ENCODE measurements around the gene PRAMEF1.
"Not testable (repeated sequence)": the region's sequence is repeated elsewhere in the genome, so short reads cannot be mapped to it uniquely, and the experiment has no call there.

PRAMEF1 gene, protein sequence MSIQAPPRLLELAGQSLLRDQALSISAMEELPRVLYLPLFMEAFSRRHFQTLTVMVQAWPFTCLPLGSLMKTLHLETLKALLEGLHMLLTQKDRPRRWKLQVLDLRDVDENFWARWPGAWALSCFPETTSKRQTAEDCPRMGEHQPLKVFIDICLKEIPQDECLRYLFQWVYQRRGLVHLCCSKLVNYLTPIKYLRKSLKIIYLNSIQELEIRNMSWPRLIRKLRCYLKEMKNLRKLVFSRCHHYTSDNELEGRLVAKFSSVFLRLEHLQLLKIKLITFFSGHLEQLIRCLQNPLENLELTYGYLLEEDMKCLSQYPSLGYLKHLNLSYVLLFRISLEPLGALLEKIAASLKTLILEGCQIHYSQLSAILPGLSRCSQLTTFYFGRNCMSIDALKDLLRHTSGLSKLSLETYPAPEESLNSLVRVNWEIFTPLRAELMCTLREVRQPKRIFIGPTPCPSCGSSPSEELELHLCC

DNA sequence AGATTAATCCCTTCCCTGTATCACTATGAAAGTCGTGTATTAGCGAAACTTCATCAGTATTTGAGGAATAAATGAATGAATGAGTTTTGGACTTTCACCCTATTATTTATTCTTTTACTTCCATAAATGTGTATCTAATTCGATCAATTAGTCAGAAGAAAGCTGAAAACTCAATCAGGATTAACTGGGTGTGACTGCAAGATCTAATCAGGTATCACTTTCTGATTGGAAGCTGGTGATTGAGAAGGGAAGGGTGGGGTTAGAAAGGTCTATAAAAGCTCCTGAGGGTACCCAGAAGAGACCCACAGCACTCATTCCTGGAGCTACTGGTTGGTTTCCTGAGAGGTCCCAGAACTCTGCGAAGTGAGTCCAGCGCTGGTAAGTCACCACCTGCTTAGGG lies at the start of gene PRAMEF1:
Gene PRAMEF1 (plus strand): TSS at position 301 of the 400 bp plus-strand sequence. CDS start 1,831 bp downstream, outside the sequence.
- DNase-seq, result not testable (repeated sequence)

GRCh38 chr1:12741946-12742345 lies 49.3 kb upstream of the PRAMEF1 start:
- DNase-seq, result no peak

DNA sequence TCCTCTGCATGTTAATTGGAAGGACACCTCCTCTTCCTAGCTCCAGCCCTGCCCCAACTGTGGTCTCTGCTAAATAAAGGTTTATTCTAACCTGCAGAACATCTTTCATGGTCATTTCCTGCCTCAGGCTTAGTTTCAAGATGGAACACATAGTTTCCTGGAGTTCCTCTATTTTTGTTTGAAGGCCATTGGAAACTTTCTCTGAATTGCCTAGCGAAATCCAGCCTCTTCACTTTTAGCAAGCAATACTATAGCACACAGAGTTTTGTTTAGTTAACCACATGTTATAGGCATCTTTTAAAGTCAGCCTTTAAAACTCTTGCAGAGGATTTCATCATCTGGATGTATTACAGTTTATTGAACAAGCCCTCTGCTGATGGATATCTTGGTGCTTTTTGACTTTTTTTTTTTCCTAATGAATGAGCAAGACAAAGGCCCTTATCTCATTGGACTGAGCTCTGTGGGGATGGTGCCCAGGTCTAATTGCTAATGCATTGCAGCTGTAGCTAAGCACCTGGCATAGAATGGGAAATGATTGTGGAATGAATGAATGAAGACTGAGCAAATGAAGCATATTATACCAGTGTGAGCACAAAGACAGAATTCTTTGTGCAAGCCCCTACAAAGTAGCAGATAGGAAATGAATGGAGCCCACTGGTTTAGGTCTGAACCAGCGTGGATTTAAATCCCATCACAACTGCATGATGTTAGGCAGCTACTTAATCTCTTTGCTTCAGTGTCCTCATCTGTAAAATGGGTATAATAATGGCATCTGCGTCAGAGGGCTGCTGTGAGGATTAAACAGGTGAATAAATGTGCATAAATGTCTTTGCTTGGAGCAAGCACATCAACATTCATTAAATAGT lies 45.8 kb upstream of the PRAMEF1 start:
- no peak for DNase-seq

GRCh38 chr1:12745992-12746323 lies 45.2 kb upstream of the PRAMEF1 start, which contains the start of gene CFAP107:
Gene CFAP107 (plus strand): TSS chr1:12746200. CDS start chr1:12746431, 231 bp downstream.
- DNase-seq, result peak; percentile 61

DNA sequence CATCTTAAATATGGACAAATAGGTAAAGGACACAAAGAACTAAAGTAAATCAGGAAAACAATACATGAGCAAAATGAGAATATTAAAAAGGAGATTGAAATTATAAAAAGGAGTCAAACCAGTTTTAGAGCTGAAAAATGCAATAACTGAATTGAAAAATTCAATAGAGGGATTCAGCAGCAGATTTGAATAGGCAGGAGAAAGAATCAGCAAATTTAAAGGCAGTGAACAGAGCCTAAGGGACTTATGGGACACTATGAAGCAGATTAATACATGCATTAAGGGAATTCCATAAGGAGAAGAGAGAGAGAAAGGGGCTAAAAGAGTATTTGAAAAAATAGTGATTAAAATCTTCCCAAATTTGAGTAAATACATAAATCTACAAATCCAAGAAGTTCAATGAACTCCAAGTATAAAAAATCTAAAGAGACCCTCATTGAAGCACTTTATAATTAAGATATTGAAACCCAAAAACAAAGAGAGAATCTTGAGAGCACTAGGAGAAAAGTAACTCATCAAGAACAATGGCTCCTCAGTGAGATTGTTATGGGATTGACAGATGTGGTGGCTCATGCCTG lies 42.3 kb upstream of the PRAMEF1 start:
- no peak for DNase-seq

DNA sequence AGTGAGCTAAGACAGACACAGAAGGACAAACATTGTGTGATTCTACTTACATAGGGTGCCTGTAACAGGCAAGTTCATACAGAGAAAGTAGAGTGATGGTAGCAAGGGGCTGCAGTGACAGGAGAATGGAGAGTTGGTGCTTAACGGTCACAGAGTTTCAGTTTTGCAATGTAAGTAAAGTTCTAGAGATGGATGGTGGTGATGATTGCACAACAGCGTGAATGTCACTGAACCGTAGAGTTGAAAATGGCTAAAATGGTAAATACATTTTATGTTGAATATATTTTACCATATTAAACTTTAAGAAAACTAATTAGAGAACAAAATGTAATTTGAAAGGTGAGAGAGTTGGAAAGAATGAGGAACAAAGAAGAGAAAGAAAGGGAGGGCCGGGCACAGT lies 36.5 kb upstream of the PRAMEF1 start:
- DNase-seq, result no peak

DNA sequence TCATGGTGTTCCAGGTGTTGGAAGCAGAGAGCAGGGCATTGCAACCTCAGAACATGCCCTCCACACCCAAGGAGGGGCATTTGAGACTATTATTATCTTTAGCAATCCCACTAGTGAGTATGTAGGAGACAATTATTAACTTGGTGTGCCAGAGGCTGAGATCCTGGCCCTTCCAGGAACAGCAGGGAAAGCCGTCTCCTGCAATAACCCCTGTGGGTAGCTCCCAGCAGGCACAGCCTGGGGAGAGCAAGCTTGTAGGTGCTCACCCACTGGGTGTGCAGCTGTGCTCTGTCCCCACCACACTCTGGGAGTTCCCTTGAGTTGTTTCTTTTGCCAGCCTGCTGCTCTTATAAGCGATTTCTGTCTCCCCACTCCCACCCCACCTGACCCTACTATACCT lies 34.9 kb upstream of the PRAMEF1 start:
- DNase-seq, result no peak

DNA sequence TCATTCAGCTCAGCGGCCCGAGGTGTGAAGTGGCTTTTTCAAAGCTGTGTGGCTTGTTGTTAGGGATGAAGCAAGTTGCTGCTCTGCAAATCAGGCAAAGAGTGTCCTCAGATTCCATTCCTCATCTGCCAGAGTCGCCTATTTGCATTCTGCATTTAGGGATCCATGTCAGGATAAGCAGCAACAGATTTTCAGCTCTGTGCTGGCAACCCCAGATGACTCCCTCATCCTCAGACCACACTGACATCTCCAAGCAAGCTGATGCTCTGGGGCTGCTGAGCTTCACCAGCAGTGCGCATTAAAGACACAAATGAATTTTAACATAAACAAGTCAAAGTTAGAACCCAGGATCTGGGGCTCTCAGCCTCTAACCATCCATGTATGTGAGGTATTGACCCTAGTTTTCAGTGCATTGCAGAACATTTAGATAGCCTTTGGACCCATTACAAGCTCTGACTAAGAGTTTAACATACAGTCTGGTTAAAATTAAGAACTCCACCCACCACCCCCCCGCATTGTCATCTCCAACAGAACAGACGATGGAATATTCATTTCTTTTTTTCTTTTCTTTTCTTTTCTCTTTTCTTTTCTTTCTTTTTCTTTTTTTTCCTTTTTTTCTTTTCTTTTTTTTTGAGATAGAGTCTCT lies 34.3 kb upstream of the PRAMEF1 start:
- no peak for DNase-seq

DNA sequence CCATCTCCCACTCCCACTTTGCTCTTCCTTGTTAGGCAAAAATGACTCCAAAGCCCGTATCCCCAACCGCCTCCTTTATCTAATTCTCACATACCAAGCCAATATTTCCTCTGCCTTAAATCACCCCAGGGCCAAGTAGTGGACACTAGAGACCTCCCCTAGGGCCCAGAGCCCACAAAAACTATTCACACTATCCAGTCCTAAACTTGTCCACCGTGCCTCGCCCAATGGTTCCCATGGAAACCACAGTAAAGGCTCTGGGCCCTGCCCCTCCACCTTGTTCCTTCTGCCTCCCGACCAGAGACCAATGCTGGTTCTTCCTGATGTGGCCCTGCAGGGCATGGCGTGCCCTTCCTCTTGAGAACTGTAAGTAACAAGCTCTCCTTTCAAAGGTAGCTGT lies 33.4 kb upstream of the PRAMEF1 start:
- no peak for DNase-seq

- DNase-seq, result no peak
Measured at GRCh38 chr1:12760256-12760795, 30.9 kb upstream of the PRAMEF1 start.

DNA sequence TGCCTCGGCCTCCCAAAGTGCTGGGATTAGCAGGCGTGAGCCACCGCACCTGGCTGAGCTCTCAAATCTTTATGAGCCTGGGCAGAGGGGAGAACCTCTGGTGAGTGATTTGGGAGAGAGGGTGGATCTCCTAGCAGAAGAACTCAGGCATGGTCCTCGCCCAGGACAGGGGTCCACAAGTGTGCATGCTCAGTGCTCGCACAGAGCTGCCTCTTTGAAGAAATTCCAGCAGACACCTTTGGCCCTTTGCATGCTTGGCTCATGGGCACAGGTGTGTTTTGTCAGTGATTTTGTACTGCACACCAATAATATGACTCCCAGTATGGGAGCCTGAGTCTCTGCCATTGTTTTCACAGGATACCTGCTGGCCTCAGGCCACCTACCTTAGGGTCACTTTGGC lies 29.4 kb upstream of the PRAMEF1 start:
- DNase-seq, result no peak

DNA sequence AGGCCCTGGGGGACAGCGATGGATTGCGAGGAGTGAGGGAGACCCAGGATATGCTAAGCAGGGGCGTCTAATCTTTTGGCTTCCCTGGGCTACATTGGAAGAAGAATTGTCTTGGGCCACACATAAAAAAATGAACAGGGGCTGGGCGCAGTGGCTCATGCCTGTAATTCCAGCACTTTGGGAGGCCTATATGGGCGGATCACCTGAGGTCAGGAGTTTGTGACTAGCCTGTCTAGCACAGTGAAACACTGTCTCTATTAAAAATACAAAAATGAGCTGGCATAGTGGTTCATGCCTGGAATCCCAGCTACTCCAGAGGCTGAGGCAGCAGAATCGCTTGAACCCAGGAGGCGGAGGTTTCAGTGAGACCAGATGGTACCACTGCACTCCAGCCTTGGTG lies 28.4 kb upstream of the PRAMEF1 start:
- no peak for DNase-seq

DNA sequence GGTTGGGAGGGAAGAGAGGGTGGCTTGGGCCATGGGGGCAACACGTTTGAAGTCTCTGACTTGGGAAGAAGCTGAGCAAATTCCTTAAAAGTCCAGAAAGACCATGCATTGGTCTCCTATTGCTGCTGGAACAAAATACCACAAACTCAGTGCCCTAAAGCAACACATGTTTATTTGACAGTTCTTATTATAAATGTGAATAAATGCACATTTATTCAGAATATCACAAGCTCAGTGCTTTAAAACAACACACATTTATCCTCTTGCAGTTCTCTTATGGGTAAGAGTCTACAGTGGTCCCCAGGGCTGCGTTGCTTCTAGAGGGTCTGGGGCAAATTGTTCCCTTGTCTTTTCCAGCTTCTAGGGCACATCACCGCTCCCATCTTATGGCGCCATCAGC lies 27.7 kb upstream of the PRAMEF1 start:
- DNase-seq, result no peak

DNA sequence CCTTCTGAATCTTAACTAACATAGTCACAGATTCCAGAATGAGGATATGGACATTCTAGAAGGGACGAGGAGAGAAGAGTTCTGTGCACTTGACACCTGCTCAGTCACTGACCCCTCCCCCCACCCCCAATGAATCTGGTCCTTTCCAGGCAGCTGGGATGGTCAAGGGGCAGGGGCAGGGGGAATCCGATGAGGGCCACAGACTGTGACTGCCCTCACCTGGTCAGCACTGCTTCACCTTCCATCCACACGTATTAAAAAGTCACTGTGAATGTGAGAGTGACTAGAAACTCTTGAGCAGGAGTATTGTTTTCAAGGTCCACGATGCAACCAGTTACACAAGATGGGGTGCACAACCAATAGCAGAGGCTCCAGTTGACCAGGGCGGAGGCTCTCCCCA lies 27.2 kb upstream of the PRAMEF1 start:
- no peak for DNase-seq

GRCh38 chr1:12769031-12769430 lies 22.2 kb upstream of the PRAMEF1 start:
- no peak for DNase-seq

- DNase-seq, result no peak
Measured at GRCh38 chr1:12769976-12770505, 21.2 kb upstream of the PRAMEF1 start.

- no peak for DNase-seq
Measured at GRCh38 chr1:12770620-12771019, 20.6 kb upstream of the PRAMEF1 start.

- DNase-seq, result no peak
Measured at GRCh38 chr1:12771186-12771585, 20.0 kb upstream of the PRAMEF1 start.

GRCh38 chr1:12772520-12772919 lies 18.7 kb upstream of the PRAMEF1 start:
- DNase-seq, result no peak

DNA sequence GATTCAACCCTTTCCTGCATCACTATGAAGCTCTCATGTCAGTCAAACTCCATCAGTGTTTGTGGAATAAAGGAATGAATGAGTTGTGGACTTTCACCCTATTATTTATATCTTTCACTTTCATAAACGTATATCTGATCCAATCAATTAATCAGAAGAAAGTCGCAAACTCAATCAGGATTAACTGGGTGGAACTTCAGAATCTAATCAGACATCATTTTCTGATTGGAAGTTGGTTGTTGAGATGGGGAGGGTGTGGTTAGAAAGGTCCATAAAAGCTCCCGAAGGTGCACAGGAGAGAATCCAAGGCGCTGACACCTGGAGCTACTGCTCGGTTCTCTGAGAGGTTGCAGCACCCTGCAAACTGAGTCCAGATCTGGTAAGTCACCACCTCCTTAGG lies 17.8 kb upstream of the PRAMEF1 start, which contains the start of gene PRAMEF12:
Gene PRAMEF12 (plus strand): TSS at position 301 of the 400 bp plus-strand sequence. CDS start 1,130 bp downstream, outside the sequence.
- DNase-seq, result no peak

DNA sequence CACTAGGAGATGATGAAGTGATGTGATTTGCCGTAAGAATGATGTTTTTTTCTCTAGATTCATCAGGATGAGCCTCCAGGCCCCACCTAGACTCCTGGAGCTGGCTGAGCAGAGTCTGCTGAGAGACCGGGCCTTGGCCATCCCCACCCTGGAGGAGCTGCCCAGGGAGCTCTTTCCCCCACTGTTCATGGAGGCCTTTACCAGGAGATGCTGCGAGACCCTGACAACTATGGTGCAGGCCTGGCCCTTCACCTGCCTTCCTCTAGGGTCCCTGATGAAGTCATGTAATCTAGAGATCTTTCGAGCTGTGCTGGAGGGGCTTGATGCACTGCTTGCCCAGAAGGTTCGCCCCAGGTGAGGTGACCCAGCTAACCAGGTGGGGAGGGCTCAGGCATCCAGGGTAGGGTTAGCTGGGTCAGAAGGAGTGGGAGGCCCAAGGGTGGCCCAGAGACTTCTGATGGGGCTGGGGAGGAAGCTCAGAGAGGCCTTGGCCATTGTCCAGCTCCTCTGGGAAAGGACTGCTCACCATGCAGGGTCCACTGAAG lies 16.3 kb upstream of the PRAMEF1 start:
- no peak for DNase-seq

DNA sequence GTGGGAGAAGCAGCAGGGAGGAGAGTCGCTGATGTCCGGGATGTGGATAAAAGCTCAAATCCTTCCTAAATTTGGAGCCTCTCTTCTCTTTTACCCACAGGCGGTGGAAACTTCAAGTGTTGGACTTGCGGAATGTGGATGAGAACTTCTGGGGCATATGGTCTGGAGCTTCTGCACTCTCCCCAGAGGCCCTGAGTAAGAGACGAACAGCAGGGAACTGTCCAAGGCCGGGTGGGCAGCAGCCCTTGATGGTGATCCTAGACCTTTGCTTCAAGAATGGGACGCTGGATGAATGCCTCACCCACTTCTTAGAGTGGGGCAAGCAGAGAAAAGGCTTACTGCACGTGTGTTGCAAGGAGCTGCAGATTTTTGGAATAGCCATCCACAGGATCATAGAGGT lies 15.8 kb upstream of the PRAMEF1 start:
- no peak for DNase-seq
